ENCODE data around the gene SH2D3A. TPM values are rescaled to one million over a fixed set of nuclear protein-coding genes. Genes with fewer than 3 reads are reported as not detected.

SH2D3A gene
- total RNA-seq, 1 donor from 2014 or later, result 0.32 TPM

GRCh38 chr19:6737873-6738786 lies 29.1 kb downstream of the SH2D3A start:
- H3K27ac Mint-ChIP-seq (ENCODE audit: unreplicated experiment), result peak overlapping the region; percentile 97
- TF ChIP-seq CTCF (IDR thresholded peaks at IDR 0.05; ENCODE audit: partially characterized antibody, unreplicated experiment), result peak; percentile 40
- H3K4me3 Mint-ChIP-seq (ENCODE audit: unreplicated experiment), result peak overlapping the region; percentile 88
- H3K9me3 Mint-ChIP-seq (ENCODE audit: unreplicated experiment), result peaks cover 17% of the 10 kb centered on the region
- H3K27me3 Mint-ChIP-seq (ENCODE audit: unreplicated experiment), result peaks cover 10% of the 10 kb centered on the region
- peaks cover 19% of the 10 kb centered on the region for H3K4me1 Mint-ChIP-seq (ENCODE audit: low read depth, unreplicated experiment)
- no peaks in the 10 kb centered on the region for H3K36me3 Mint-ChIP-seq (ENCODE audit: unreplicated experiment)
- DNase-seq, result peak; percentile 74

GRCh38 chr19:6737284-6737872 lies 29.9 kb downstream of the SH2D3A start, which contains the start of gene GPR108:
Gene GPR108 (minus strand): TSS chr19:6737580. CDS start chr19:6737576, 4 bp downstream.
- H3K27ac Mint-ChIP-seq (ENCODE audit: unreplicated experiment), result peak within 1 kb of the TSS; percentile 97
- peak within 1 kb of the TSS; percentile 98 for H3K4me3 Mint-ChIP-seq (ENCODE audit: unreplicated experiment)
- DNase-seq, result peak; percentile 99
- peaks cover 17% of the 10 kb centered on the region for H3K9me3 Mint-ChIP-seq (ENCODE audit: unreplicated experiment)
- no peaks in the 10 kb centered on the region for H3K36me3 Mint-ChIP-seq (ENCODE audit: unreplicated experiment)
- peaks cover 10% of the 10 kb centered on the region for H3K27me3 Mint-ChIP-seq (ENCODE audit: unreplicated experiment)
- H3K4me1 Mint-ChIP-seq (ENCODE audit: low read depth, unreplicated experiment), result peaks cover 21% of the 10 kb centered on the region
- TF ChIP-seq CTCF (IDR thresholded peaks at IDR 0.05; ENCODE audit: partially characterized antibody, unreplicated experiment), result no peak

- Mint-ChIP-seq H3K9me3 (ENCODE audit: unreplicated experiment) (peaks cover 17% of the 10 kb centered on the region), H3K27me3 (ENCODE audit: unreplicated experiment) (peaks cover 10% of the 10 kb centered on the region), H3K27ac (ENCODE audit: unreplicated experiment) (peak overlapping the region; percentile 94), H3K4me1 (ENCODE audit: low read depth, unreplicated experiment) (peaks cover 21% of the 10 kb centered on the region), H3K4me3 (ENCODE audit: unreplicated experiment) (peak overlapping the region; percentile 98), H3K36me3 (ENCODE audit: unreplicated experiment) (no peaks in the 10 kb centered on the region)
- TF ChIP-seq CTCF (IDR thresholded peaks at IDR 0.05; ENCODE audit: partially characterized antibody, unreplicated experiment), result no peak
- DNase-seq, result no peak
These were observed 30.3 kb downstream of the SH2D3A start for GRCh38 chr19:6736917-6737283.

- H3K9me3 Mint-ChIP-seq (ENCODE audit: unreplicated experiment), result peaks cover 17% of the 10 kb centered on the region
- peak overlapping the region; percentile 94 for H3K27ac Mint-ChIP-seq (ENCODE audit: unreplicated experiment)
- peak overlapping the region; percentile 98 for H3K4me3 Mint-ChIP-seq (ENCODE audit: unreplicated experiment)
- DNase-seq, result peak; percentile 82
- H3K27me3 Mint-ChIP-seq (ENCODE audit: unreplicated experiment), result peaks cover 10% of the 10 kb centered on the region
- TF ChIP-seq CTCF (IDR thresholded peaks at IDR 0.05; ENCODE audit: partially characterized antibody, unreplicated experiment), result peak; percentile 36
- H3K36me3 Mint-ChIP-seq (ENCODE audit: unreplicated experiment), result no peaks in the 10 kb centered on the region
- H3K4me1 Mint-ChIP-seq (ENCODE audit: low read depth, unreplicated experiment), result peaks cover 21% of the 10 kb centered on the region
These were observed 30.9 kb downstream of the SH2D3A start for GRCh38 chr19:6736169-6736916.
